Testis (tissue), 3 donors: Measurements from ENCODE around the gene MRM3. TPM values are rescaled to one million over a fixed set of nuclear protein-coding genes. Genes with fewer than 3 reads are reported as not detected.

Experiments used
- DNase-seq: peaks from one replicate; pipeline ENCODE4 v3.0.0-alpha.2; 2019
- H3K27ac ChIP-seq, 2 donors: fragments of 200-600 bp; sonication (generic); one replicate each; pipeline ENCODE4 v1.5.1; 2019
- H3K27me3 ChIP-seq: fragments of 200-600 bp; sonication (generic); one replicate; pipeline ENCODE4 v1.5.1; 2019
- H3K36me3 ChIP-seq: fragments of 200-600 bp; sonication (generic); one replicate; pipeline ENCODE4 v1.5.1; 2017; ENCODE audit warnings: low read depth; ENCODE audit errors: missing control alignments
- H3K4me1 ChIP-seq: fragments of 200-600 bp; sonication (generic); one replicate; pipeline ENCODE4 v1.5.1; 2019
- H3K4me3 ChIP-seq, 2 donors: fragments of 200-600 bp; sonication (generic); one replicate each; pipeline ENCODE4 v1.5.1; 2017 to 2019
- H3K9me3 ChIP-seq: fragments of 200-600 bp; sonication (generic); one replicate; pipeline ENCODE4 v1.5.1; 2017
- POLR2A ChIP-seq: fragments of 450-650 bp; IDR thresholded peaks from one replicate; pipeline ENCODE4 v1.6.1; 2017; ENCODE audit warnings: antibody characterized with exemption, mild to moderate bottlenecking, moderate library complexity
- WGBS, 2 donors: methylation state at CpG; one replicate each; pipeline ENCODE4 v1.1.5; 2018; 5-methylcytosine and 5-hydroxymethylcytosine counted together
- intact Hi-C: fragments of 100-400 bp; cut with DNase I; formaldehyde crosslinking; loops from one replicate; pipeline ENCODE4 v1.15.1; 2023; ENCODE audit warnings: low total_unique reads
- polyA plus RNA-seq: library from polyadenylated mRNA; stranded (reverse); fragments of 350-450 nt; fragmentation: Illumina TruSeq; extraction: RNeasy Lipid Tissue Mini Kit (QIAGEN cat#74804); gene quantifications from one replicate; pipeline ENCODE4 v1.2.3, GENCODE V29; 2014; ENCODE audit warnings: low read depth, low replicate concordance; ENCODE audit not compliant: insufficient read depth
- total RNA-seq, 2 donors: library from RNA; depleted of rRNA; stranded (reverse); fragments of >200 nt; gene quantifications; one replicate each; pipeline ENCODE4 v1.2.3, GENCODE V29; 2016
- TF ChIP-seq, protein P1 (sequence below), 3 experiments: fragments of 450-650 bp in 2 of 3; fragments of 200-600 bp in 1 of 3; sonication (generic) in 1 of 3; IDR thresholded peaks; one replicate each; pipeline ENCODE4 v1.5.1; 2016 to 2019; ENCODE audit warnings: antibody characterized with exemption in 3 of 3, mild to moderate bottlenecking in 2 of 3, moderate library complexity in 1 of 3

Gene MRM3
- total and polyA plus RNA-seq, 3 donors from 2014 or later: 26.0 to 33.1 (median 32.6) TPM

DNA sequence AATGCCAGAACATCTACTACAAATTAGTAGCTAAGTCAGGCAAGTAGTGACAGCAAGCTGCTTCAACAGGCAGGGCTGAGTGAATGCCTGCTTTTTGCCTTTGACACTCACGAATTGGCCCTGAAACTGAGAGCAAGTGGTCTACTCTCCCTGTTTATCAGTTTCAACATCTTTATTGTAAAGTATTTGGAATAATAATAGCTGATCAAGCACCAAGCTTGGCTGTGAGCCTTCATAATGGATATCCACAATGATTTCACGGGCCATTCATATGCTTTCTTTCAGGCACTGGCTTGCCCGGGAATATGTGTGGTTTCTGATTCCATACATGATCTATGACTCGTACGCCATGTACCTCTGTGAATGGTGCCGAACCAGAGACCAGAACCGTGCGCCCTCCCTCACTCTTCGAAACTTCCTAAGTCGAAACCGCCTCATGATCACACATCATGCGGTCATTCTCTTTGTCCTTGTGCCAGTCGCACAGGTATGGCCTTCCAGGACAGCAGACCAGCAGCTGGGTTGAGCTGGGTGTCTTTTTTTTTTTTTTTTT is 44.5 kb upstream of the MRM3 start:
- no peak for TF ChIP-seq POLR2A
- TF ChIP-seq, protein P1, sequence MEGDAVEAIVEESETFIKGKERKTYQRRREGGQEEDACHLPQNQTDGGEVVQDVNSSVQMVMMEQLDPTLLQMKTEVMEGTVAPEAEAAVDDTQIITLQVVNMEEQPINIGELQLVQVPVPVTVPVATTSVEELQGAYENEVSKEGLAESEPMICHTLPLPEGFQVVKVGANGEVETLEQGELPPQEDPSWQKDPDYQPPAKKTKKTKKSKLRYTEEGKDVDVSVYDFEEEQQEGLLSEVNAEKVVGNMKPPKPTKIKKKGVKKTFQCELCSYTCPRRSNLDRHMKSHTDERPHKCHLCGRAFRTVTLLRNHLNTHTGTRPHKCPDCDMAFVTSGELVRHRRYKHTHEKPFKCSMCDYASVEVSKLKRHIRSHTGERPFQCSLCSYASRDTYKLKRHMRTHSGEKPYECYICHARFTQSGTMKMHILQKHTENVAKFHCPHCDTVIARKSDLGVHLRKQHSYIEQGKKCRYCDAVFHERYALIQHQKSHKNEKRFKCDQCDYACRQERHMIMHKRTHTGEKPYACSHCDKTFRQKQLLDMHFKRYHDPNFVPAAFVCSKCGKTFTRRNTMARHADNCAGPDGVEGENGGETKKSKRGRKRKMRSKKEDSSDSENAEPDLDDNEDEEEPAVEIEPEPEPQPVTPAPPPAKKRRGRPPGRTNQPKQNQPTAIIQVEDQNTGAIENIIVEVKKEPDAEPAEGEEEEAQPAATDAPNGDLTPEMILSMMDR (IDR thresholded peaks at IDR 0.05): no peak
- Histone ChIP-seq H3K27me3 (no peaks in the 10 kb centered on the region), H3K27ac (no peak overlapping the region), H3K36me3 (no peaks in the 10 kb centered on the region), H3K4me3 (no peak overlapping the region), H3K9me3 (no peaks in the 10 kb centered on the region), H3K4me1 (peaks cover 9% of the 10 kb centered on the region)
- DNase-seq: no peak
- 95 to 97% methylated on average over 13 of the region's 13 CpGs for WGBS, 2 donors
- intact Hi-C loops: no loop called here

DNA sequence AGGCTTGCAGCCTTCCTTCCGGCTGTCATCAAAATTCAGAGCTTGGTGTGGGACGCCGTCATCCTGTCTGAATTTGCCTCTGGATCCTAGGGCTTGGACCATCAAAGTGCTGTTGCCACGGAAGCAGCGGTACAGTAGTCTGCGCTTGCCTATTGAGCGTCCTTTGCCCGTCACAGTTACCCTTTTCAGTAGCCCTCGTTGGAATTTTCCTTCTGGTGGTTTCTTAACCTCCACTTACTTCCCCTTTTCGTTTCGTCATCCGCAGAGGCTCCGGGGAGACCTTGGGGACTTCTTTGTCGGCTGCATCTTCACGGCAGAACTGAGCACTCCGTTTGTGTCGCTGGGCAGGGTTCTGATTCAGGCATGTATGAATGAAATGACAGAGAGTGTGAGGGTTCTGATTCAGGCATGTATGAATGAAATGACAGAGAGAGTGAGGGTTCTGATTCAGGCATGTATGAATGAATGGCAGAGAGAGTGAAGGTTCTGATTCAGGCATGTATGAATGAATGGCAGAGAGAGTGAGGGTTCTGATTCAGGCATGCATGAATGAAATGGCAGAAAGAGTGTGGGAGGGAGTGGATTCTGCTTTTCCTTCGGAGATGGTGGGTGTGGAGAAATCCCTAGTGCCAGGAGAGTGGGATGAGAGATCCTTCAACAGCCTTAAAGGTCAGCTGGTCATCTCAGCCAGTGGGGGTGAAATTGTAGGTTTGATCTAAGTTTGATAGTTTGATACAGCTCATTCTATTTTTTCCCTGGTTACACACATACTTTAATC is 41.7 kb upstream of the MRM3 start:
- H3K9me3 ChIP-seq: no peaks in the 10 kb centered on the region
- DNase-seq: no peak
- TF ChIP-seq, protein P1 (IDR thresholded peaks at IDR 0.05): no peak
- TF ChIP-seq POLR2A: no peak
- no peak overlapping the region for H3K27ac ChIP-seq
- no peaks in the 10 kb centered on the region for H3K27me3 ChIP-seq
- H3K4me3 ChIP-seq: no peak overlapping the region
- no peaks in the 10 kb centered on the region for H3K36me3 ChIP-seq
- WGBS, 2 donors: 87% methylated on average over 18 of the region's 18 CpGs
- no peaks in the 10 kb centered on the region for H3K4me1 ChIP-seq
- intact Hi-C loops: no loop called here

DNA sequence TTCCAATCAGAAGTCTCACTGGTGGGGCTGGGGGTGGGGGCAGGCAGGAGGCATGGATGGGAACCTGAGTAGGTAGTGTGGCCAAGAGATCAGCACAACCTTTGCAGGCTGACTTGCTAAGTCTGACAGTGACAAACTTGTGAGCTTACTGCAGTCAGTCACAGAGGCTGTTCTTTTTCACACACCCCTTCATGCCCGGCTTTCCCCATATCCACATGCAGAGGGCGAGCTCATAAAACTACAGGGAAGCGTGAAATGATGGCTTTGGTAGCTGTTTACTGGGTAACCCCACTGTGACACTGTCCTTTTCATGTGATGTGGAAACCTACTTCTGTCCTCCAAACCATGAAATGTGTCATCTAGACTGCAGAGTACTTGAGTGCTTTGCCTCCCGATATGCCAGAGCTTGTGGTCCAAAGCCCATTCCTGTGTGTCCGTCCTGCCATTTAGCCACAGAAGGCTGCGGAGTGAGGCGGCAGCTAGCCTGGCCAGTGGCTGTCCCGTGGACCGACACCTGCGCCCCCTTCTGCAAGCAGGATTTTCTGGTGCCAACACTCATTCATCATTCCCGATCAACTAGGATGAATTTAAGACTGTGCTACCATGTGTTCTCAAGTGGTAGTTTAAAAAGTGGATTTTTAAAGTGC is 39.9 kb upstream of the MRM3 start:
- no peaks in the 10 kb centered on the region for H3K27me3 ChIP-seq
- intact Hi-C loops: no loop called here
- no peak for DNase-seq
- no peak for TF ChIP-seq POLR2A
- TF ChIP-seq, protein P1 (IDR thresholded peaks at IDR 0.05): no peak
- H3K27ac ChIP-seq: no peak overlapping the region
- 94 to 95% methylated on average over 11 of the region's 11 CpGs for WGBS, 2 donors
- H3K9me3 ChIP-seq: no peaks in the 10 kb centered on the region
- no peaks in the 10 kb centered on the region for H3K4me1 ChIP-seq
- H3K4me3 ChIP-seq: no peak overlapping the region
- no peaks in the 10 kb centered on the region for H3K36me3 ChIP-seq

DNA sequence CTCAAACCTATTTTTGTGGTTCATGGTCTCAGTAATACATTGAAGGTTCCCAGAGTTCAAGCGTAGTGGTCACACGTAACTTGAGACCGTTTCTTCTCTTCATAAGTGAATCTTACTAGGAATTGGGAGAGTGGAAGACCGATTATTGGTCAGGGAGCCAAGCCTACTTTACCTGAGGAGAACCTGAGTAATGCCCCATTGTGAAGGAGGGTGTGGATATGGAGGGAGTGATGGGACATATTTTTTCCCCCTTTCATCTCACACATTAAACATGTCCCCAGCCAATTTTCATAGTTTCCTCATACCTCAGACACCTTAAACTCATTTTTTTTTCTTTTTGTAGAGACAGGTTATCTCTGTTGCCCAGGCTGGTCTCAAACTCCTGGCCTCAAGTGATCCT is 39.0 kb upstream of the MRM3 start:
- Histone ChIP-seq H3K9me3 (no peaks in the 10 kb centered on the region), H3K4me1 (no peaks in the 10 kb centered on the region), H3K27me3 (no peaks in the 10 kb centered on the region), H3K4me3 (no peak overlapping the region), H3K36me3 (no peaks in the 10 kb centered on the region), H3K27ac (no peak overlapping the region)
- DNase-seq: no peak
- TF ChIP-seq, protein P1 (IDR thresholded peaks at IDR 0.05): no peak
- TF ChIP-seq POLR2A: no peak
- WGBS, 2 donors: 93 to 97% methylated on average over 4 of the region's 4 CpGs
- intact Hi-C loops: no loop called here
